GM19035 (cell line): ENCODE results near the gene RNF31.

Experiments used
- ATAC-seq: cut with Tn5 transposase; IDR thresholded peaks from one replicate; pipeline ENCODE4 v1.9.1; 2021; ENCODE audit not compliant: unreplicated experiment

RNF31 gene

DNA sequence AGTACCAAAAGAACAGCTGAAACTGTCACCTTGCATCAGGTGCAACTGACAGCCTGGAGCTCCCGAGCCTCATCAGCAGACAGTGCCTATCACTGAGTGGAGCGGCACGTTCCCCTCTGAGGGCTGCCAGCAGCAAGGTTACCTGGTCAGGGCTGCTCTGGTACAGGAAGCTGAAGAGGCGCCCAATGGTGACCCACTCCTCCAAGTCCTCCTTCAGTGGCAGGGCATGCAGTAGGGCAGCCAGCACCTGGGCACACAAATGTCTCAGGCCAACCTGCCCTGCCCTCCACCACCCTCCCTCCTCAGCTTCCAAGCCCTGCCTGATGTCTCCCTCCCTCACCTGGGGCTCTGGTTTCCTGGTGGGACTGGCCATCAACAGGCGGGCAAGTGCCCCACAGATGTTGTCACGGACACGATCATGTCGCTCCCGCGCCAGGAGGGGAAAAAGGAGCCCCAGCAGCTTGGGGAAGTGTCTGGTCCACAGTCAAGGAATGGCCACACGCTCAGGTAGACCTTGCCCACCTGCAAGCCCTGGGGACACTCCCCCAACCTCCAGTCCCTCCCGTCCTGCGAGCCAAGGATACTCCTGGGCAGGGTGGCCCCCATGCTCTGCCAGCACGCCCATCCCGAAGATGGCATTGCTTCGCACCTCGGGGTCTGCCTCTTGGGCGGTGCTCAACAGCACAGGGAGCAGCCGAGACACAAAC, 34.2 kb downstream of the RNF31 start:
- ATAC-seq, result no peak

DNA sequence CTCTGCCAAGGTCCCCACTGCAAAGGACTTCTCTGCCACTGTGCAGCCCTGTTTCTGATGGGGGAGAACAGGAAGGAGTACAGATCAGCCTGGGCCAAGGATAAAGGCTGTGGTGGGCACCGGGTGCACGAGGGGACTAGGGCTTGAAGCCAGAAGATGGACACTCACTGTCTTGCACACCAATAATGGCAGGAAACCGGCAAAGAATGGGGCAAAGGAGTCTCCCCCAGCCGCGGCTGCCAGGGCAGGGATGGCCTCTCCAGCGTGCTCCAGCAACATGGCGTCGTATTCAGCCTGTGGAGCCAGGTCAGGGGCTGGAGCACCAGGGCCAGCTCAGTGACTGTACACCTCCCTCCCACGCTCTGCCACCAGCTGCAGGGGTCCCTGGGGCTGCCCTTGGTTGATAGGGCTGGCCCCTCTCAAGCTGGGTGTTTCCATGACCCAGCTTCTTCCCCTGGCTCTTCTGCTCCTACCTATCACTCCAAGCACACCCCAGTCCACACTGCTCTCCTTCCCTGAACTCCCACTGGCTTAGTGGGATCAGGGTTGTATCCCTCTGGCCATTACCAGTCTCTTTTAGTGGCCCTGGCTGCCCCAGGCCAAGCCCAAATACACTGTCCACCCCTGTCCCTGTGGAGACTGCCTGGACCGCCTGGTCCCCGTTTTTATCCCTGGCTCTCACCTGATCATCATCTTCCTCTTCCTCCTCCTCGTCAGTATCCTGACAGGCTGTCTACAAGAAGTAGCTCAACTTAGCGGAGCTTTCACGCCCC, 35.0 kb downstream of the RNF31 start:
- no peak for ATAC-seq

DNA sequence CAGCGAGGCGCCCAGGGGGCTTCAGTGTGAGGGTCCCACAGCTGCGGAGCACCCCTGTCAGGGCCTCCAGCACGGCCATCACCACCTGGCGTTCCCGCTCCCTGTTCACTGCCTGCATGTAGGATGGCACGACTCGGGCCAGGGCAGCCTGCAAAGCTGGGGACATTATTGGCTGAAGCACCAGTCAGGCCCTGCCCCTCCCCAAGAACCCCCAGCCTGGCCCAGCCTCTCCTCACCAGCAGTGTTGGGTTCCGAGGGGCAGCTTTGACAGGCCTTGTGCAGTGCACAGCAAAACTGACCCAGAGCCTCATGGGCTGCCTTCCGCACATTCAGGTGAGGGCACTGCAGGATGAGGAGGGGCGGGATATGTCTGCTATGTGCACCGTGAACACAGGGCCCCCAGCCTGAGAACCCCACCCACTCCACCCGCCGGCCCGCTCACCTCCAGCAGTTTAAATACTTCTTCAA, 35.8 kb downstream of the RNF31 start:
- ATAC-seq, result no peak

DNA sequence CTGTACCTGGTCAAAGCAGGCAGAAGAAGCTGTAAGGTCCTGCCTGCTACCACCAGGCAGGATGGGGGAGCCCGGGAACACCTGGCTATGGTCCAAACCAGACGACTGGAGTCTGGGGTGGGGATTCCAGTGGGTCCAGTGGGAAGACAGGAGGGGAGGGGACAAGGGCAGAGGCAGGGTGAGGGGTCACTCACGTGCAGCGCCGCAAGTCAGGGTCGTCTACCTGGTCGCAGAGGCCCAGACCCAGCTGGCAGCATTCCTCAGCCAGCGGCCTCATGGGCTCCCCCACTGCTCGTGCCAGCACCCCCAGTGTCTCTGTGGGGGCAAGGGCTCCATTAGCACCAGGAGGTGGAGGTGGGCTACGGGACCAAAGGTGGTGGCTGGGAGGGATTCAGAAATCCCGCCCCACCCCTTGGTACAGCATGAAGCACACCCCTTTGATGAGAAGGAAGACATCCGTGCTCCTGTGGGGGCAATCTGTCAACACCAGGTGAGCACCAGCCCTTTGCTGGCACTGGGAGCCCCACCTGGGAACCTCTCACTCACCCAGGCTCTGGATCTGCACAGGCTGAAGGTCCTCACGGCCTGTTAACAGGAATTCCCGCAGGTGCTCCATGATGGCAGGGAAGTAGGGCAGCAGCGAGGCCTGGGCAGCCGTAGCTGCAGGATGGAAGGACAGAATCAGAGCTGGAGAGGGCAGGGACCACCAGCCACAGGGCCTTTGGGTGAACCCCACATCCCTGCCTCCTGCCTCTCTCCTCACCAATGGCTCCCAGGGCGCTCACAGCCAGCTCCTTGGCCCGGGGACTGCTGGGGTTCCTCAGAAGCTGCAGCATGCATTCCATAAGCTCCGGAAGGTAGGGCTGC, 37.0 kb downstream of the RNF31 start:
- no peak for ATAC-seq

DNA sequence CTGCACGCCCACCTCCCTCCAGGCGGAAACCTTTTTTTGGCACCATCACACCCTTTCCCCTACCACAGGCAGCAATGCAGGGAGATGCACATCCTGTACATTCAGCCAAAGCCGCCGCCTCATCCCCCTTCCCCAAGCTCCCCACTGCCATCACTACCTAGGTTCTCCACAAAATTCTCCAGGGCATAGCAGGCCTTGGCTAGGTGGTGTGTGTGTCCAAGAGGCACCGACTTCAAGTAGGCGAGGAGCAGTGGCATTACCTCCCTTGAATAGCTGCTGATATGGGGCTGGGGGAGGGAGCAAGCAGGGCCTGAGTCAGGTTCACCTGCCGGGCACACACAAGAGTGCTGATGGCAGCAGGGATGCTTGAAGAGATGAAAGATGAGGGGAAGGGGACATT, 37.7 kb downstream of the RNF31 start:
- ATAC-seq, result no peak

DNA sequence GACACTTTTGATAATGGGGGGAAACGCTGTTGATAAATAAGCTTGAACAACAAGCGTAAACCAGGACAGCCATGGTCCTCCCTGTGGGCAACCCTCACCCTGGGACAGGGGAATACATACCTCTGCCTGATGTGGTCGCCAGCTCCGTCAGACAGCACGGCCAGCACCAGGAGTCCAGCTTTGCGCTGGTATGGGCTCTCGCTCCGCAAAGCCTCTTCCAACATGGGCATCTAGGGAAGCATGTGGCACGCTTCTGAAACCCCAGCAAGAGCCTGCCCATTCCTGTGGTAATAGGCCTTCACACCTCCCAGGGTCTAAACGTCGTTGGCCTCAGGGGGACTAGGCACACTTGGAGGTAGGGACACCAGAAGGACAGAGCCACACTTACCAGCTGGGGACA, 38.4 kb downstream of the RNF31 start:
- no peak for ATAC-seq

DNA sequence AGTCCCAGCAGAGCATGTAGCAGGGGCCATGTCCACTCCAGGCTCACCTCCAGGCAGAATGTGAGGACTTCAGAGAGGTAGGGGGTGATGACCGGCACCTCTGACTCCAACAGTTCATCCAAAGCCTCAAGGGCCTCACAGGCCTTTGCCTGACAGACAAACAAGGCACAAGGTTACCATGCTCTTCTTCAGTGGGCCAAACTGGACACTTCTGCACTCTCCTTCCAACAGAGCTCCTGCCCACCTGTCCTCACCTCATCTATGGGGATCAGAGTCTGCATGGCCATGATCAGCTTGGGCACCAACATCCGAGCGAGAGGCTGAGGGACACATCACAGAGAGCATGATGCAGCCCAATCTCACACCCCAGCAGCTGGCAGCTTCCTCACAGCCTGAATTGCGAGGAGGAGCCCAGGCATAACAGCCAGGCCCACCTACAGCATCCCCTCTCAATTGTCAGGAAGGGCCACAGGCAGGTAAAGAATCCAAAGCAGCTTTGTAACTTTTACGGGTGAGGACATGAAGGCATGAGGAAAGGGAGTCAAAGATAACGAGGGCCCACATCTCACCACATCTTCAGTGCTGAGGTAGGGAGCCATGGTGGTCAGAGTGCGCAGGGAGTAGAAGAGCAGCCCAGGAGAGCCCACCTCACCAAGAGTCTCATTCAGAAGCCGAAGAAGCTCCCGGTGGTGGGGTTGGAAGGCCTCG, 39.7 kb downstream of the RNF31 start:
- no peak for ATAC-seq

DNA sequence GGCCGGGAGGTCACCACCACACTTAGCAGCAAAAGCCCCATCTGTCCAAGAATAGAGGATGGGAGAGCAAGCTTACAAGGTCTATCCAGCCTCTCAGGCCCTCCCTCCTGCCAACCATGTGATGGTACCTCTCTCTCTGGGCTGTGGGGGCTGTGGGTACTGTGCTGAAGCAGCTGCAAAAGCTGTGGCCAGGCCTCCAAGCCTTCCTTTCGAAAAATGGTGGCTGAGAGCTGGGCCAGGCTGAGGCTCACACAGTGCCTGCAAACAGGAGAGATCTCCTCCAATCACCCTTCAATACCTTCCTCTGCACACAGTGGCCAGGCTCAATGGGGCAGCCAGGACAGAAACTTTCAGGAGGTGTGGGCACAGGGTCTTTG, 40.2 kb downstream of the RNF31 start:
- ATAC-seq, result no peak

DNA sequence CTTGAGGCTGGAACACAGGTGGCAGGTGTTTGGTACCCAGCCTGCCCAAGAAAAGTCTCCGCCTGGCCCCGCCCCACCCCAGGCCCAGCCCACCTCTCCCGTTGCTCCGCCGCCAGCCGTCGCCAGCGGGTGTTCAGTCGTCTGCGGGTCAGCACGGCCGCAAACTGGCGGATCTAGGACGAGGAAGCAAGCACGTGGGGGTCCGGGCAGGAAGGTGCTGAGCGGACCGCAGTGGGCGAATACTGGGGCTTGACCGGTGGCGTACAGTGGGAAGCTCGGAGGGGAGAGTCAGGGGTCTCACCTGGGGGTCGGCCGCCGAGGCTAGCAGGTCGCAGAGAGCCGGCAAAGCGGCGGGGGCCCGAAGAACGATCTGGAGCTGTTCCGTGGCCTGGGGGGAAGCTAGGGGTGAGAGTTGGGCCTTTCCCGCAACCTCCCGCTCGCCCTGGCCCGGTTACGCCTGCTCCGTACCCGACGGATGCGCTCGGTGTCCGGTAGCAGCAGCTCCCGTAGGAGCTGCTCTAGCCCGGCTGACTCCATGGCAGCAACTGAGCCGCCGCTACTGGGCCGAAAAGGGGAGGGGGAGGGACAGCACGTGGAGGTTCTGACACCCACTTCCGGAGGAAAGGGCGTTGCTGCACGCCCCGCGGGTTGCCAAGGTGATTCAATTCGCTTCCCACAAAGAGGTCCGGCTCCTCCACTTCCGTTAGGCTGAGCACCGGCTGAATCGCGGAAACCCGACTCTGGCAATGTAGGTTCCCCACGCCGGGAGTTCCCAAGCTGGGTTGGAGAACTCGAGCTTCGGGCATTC, 41.2 kb downstream of the RNF31 start, which contains the start of gene IPO4:
Gene IPO4, minus strand, starts transcription at position 566 of the 808 bp plus-strand sequence. Its CDS starts 29 bp downstream, at position 537.
- ATAC-seq, result peak; percentile 83

DNA sequence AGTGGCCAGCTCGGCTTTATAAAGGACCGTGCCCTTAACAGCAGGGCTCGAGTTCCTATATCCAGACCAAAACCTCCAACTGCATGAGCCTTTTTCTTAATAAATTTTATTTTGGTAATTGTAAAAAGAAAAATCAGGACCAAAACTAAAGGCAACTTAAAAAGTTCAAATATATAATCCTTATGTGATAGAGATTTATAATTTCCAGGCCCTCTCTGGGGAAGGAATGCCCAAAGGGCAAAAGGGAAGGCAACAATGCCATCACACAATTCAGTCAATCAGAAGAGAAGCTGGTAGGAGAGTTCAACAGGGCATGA, 41.7 kb downstream of the RNF31 start:
- no peak for ATAC-seq

DNA sequence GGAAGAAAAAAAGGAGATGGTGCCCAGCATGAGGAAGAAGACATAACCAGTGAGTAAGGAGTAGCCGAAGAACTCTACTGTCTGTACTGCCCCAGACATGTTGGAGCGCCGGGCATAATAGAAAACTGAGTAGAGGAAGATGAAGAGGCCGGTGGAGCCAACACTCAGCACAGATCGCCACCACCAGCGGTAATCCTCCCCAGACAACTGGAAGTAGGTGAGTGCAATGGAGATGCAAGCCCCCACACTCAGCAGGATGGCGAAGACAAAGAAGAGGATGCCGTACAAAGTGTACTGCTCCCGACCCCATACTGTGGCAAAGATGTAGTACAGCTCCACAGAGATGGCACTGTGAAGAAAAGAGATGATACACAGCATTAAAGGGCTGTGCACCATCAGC, 42.2 kb downstream of the RNF31 start:
- no peak for ATAC-seq

DNA sequence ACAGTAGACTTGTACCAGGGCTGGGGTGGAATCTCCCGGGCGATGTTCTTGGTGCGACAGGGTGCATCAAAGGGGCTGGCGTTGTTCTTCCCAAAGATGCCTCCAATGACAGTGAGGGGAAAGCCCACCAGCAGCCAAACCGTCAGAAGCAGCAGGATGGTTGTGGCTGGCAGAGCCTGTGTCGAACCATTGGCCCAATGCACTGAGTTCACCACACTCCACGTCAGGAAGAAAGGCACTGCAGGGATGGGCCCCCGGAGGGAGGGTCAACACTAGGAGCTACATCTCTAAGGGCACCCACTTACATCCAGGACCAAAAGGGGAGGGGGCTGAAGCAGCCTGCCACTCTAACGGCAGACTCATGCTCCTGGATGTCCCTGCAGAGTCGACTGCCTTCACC, 43.1 kb downstream of the RNF31 start:
- ATAC-seq, result no peak

DNA sequence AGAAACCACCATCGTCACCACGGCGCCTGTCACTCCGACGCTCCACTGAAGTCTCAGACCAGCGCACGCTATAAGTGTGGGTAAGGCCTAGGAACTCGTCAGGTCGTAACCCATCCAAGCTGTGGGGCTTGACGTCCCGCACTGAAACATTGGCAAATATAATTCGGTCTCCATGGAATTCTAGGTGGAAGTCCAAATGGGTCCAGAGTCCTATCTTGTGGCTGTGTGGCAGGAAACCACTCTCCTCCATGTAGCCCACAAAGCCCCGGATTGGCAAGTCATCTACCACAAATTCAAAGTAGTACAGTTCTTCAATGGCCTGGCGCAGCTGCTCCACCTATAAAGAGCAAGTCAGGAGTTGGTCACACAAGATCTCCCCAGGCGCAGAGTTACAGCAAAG, 45.6 kb downstream of the RNF31 start:
- ATAC-seq, result no peak

DNA sequence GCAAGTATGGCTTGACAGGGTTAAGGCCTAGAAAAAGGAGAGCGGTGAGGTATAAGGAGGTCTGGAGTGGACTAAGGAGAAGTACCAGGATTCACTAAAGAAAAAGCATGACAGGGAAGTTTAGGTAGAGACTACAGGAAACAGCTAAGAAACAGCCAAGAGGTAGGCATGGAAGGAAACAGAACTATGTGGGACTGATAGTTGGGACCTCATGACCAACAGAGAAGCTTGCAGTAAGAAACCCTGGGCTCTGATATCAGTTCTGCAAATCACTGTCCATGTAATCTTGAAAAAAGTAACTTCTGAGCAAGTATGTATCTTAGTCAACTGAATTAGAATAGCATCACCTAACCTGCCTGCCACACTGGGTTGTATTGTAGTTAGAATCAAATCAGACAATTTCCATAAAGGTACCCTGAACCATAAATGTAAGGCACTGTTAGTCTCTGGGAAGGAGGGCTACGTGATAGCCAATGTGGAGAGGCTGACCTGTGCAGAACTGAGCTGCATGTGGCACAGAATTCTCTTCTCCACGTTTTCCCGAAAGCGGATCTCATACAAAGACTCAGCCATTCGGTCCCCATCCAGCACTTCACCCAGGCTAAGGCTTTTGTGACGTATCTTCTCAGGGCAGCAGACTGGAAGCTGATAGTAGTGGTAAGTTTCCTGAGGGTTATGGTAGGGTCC, 47.0 kb downstream of the RNF31 start:
- ATAC-seq, result no peak

DNA sequence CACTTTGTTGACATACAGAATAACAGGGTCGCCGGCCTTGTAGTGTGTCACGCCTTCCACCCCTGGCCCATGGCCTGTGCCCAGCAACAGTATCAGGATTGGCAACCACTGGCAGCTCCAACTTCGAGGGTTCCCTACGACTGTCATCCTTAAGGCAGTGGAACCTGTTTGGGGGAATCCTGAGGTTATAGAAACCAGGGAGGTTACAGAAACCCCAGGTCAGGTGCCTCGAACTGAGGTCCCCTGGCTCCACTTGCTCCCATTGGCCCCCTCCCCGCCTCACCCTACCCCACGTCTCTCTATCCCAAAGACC, 47.5 kb downstream of the RNF31 start:
- ATAC-seq, result no peak

DNA sequence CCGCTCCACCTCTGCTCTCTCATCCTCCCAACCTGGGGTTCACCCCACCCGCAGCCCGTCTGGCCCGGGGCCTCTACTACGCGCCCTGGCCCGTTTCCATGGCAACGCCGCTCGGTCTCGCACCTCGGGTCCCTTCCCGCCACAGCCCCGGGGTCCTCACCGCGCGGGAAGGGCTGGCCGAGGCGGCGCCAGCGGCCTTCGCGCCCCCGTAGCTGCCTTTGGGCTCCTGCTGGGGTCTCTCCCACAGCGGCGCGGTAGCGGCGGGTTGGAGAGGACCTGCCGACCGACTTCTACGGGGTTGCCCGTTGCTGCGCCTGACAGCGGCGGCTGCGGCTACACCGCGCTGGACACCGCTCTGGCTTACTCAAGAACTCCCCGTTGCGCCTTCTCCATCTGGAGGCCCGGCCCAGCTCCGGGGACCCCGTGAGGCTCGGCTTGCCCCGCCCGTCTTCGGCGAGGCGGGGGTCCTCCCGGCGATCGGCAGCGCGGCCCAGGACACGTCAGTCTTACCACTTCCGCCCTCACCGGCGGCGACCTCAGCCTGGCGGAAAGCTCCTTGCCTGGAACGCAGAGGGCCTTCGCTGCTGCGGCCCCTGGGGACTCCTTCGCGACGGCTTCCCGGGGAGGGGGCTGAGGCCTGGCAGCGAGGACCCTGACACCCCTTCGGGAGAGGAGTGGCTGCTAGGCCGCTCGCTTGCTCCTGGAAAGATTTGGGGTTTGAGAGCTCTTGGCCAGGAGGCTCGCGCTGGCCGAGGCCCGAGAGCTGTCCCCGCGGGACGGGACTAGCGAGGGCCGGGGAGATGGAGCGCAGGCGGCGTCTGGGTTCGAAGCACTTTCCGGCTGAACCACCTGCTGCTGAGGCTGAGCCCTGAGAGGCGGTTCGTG, 48.1 kb downstream of the RNF31 start, which contains the start of gene TM9SF1:
Gene TM9SF1, minus strand, starts transcription at position 256 of the 885 bp plus-strand sequence. CDS start 422 bp downstream, outside the sequence.
- ATAC-seq, result peak; percentile 81

DNA sequence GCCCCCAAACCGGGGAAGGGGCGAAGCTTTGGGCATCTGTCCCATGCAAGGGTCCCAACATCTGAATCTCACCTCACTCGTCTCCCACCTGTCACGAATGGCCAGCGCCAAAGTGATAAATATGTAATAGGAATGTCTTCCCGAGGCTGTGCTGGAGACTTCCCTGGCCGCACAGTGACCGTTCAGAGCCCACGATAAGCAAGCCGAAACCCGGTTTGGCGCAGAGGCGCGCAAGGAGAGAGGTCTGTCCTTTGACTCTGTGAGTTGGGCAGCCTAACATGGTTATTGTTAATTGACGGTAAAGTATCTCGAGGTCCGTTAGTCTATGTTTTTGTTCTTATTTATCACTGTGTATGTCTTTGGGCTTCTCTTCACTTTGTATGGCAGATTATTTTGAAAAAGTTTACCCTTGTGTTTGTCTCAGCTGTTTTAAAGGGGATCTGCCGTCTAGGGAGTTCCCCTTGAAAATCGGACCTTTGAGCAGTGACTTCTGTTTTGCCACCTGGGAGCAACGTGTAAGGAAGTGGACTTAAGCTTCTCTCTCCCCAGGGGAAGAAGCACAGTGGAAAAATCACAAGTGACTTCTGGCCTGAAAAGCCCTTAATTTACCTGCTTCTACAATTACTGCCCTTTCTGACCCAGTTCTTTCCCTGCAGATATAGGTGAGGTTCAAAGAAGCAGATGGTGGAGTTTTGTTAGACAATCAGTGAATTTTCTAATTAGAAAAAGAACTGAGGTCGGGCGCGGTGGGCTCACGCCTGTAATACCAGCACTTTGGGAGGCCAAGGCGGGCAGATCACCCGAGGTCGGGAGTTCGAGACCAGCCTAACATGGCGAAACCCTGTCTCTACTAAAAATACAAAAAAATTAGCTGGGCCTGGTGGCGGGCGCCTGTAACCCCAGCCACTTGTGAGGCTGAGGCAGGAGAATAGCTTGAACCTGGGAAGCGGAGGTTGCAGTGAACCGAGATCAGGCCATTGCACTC, 49.1 kb downstream of the RNF31 start:
- peak; percentile 23 for ATAC-seq
